GM12872 (cell line): ENCODE results near the gene AFF1.

Experiments used
- TF ChIP-seq, protein P1 (sequence below): IDR thresholded peaks from 3 replicates; pipeline ENCODE4 v1.5.1; 2011; ENCODE audit warnings: low read depth, mild to moderate bottlenecking, low read length, moderate library complexity; ENCODE audit not compliant: insufficient read depth

Gene AFF1

DNA sequence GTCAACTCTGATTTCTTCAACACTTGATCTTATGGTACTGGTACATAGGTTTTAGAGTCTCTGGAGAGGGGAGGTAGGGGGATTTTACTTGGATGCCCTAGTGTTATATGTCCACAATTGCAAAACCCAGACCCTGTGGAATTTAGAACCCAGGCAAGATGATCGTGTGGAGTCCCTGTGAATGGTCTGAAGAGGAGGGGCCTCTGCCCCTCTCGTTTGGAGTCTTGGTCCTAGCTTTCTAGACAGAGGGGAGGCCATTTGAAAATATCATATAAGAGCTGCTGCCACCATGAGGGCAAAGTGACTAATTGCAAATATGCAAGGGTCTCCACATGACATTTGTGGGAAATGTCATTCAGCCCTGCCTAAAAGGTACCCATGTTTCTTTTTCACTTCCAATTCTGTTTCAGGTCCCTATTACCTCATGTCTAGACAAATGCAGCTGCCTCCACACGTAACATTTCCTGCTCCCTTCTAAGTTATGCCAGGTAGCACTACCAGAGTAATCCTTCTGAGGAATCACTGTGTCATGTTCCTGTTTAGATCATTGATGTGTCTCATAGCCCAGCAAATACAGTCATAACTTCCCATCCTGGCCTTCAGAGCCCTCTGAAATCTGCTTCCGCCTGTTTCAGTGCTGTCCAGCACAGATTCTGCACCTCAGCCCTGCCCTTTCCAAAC lies 158.8 kb downstream of the AFF1 start:
- TF ChIP-seq, protein P1, sequence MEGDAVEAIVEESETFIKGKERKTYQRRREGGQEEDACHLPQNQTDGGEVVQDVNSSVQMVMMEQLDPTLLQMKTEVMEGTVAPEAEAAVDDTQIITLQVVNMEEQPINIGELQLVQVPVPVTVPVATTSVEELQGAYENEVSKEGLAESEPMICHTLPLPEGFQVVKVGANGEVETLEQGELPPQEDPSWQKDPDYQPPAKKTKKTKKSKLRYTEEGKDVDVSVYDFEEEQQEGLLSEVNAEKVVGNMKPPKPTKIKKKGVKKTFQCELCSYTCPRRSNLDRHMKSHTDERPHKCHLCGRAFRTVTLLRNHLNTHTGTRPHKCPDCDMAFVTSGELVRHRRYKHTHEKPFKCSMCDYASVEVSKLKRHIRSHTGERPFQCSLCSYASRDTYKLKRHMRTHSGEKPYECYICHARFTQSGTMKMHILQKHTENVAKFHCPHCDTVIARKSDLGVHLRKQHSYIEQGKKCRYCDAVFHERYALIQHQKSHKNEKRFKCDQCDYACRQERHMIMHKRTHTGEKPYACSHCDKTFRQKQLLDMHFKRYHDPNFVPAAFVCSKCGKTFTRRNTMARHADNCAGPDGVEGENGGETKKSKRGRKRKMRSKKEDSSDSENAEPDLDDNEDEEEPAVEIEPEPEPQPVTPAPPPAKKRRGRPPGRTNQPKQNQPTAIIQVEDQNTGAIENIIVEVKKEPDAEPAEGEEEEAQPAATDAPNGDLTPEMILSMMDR = peak; percentile 70

DNA sequence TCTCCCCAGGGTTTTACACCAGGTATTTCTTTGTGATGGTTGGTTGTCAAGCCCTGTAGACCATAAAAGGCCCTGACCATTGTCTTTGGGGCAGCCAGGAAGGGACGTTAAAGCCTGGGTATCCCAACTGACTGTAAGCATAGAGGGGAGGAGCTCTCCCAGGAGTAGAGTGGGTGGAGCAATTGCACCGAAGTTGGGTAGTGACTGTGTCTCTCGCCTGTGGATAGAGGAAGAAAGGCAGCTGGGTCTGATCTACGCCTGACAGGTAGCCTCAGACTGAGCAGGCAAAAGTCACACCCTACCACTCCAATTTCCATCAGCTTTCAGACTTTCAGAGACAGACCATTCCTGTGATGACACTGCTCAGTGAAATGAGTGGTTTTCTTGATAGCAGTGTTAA lies 162.3 kb downstream of the AFF1 start:
- TF ChIP-seq, protein P1 = no peak

- TF ChIP-seq, protein P1 = no peak
Measured at GRCh38 chr4:87100168-87100567, 165.4 kb downstream of the AFF1 start.

GRCh38 chr4:87101543-87102199 lies 166.9 kb downstream of the AFF1 start:
- TF ChIP-seq, protein P1 = no peak

DNA sequence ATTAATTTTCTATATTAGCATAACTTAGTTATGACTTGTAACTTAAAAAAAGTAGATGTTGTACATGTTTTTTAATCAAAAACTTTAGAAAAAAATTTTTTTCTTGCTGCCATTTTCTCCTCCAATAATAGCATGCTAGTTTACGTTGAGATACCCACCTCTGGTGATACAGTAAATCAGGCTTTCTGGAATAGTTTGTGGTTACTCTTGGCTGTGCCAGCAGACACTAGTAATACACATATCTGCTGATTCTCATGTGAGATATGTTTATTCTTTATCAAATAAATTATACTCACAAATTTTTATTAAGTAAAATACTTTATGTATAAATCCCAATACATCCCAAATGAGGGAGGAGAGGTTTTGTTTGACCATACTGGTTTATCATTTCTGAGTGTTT lies 168.3 kb downstream of the AFF1 start:
- TF ChIP-seq, protein P1 = no peak

GRCh38 chr4:87103691-87104187 lies 168.9 kb downstream of the AFF1 start:
- TF ChIP-seq, protein P1 = no peak

DNA sequence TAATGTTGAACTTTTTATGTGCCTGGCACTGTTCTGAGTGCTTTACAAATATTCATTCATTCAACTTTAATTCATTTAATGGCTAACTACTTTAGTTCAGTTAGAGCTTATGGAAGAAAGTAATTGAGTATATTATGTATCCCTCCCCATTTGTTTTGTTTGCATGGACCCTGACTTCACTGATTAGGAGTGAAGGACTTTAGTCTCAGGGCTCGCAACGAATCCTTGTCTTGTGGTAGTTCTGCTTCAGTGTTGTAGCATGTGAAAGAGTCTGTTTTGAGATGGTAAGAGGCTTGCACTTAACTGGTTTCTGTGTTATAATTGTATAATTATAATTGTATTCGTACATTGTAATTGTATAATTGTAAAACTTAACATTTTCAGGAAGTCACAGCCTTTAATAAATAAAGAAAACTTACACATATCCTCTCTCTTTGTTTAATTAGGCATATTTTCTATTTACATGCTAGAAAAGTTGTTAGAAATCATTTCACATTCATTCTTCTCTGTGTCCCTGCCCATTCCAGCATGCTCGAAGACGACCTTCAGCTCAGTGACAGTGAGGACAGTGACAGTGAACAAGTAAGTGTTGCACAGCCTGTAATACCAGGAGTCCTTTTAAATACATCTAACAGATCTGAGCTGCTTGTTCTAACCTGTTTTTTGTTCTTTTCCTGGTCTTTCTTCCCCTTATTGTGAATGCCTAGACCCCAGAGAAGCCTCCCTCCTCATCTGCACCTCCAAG lies 170.5 kb downstream of the AFF1 start:
- TF ChIP-seq, protein P1 = no peak
